ENCODE measurements around the gene MBD6. TPM values are rescaled to one million over a fixed set of nuclear protein-coding genes. Genes with fewer than 3 reads are reported as not detected.

Gene MBD6
- total and polyA plus RNA-seq, 2 of the 13 experiments (the other 11 are each of a cell fraction or from before 2014, with no cell fraction given), result 4.1 to 5.9 TPM

- TF ChIP-seq SMAD9 (CRISPR knock-in tag; IDR thresholded peaks at IDR 0.05) (no peak), ZNF639 (CRISPR knock-in tag; conservative IDR thresholded peaks at IDR 0.05) (peak; percentile 93), ZMAT3 (CRISPR knock-in tag; conservative IDR thresholded peaks at IDR 0.05) (no peak), ELK4 (CRISPR knock-in tag; IDR thresholded peaks at IDR 0.05; ENCODE audit: borderline replicate concordance) (no peak), ZNF446 (CRISPR knock-in tag; IDR thresholded peaks at IDR 0.05) (no peak), HDAC2 (CRISPR knock-in tag; IDR thresholded peaks at IDR 0.05) (peak; percentile 73; the same call in 1 of the 2 replicates), GATA4 (IDR thresholded peaks at IDR 0.05; ENCODE audit: borderline replicate concordance, low read depth) (peak; percentile 44; the same call in 1 of the 2 replicates), KDM6A (CRISPR knock-in tag; IDR thresholded peaks at IDR 0.05; ENCODE audit: low read depth) (peak; percentile 59; the same call in 1 of the 2 replicates), XRCC5 (optimal IDR thresholded peaks at IDR 0.05; ENCODE audit: low read length) (peak; percentile 48), PCBP1 (IDR thresholded peaks at IDR 0.05; ENCODE audit: borderline replicate concordance, low read depth, low read length) (no peak), SYNCRIP (IDR thresholded peaks at IDR 0.05; ENCODE audit: insufficient read depth, low read depth, low read length) (no peak), TAF1 (CRISPR knock-in tag; IDR thresholded peaks at IDR 0.05) (peak; percentile 41; the same call in 1 of the 2 replicates), ZNF503 (CRISPR knock-in tag; IDR thresholded peaks at IDR 0.05) (peak; percentile 64; the same call in 1 of the 2 replicates), POLR2AphosphoS2 (IDR thresholded peaks at IDR 0.05; ENCODE audit: low read depth, low read length) (no peak), RBFOX2 (IDR thresholded peaks at IDR 0.05; ENCODE audit: low read depth, low read length) (peak; percentile 45; the same call in 1 of the 2 replicates), EED (CRISPR knock-in tag; IDR thresholded peaks at IDR 0.05) (0 out of 2 replicates have a peak, but pooled peaks have one; percentile 45), ZNF225 (CRISPR knock-in tag; IDR thresholded peaks at IDR 0.05) (no peak), KDM2A (CRISPR knock-in tag; IDR thresholded peaks at IDR 0.05; ENCODE audit: borderline replicate concordance, low read depth) (peak; percentile 45; the same call in 1 of the 2 replicates), SAP130 (CRISPR knock-in tag; IDR thresholded peaks at IDR 0.05; ENCODE audit: low read depth) (peak; percentile 72), SMYD3 (CRISPR knock-in tag; IDR thresholded peaks at IDR 0.05) (no peak), TARDBP (CRISPR knock-in tag; IDR thresholded peaks at IDR 0.05) (0 out of 2 replicates have a peak, but pooled peaks have one; percentile 10), HOXA5 (CRISPR knock-in tag; IDR thresholded peaks at IDR 0.05) (peak; percentile 66; the same call in 1 of the 2 replicates), THAP8 (CRISPR knock-in tag; IDR thresholded peaks at IDR 0.05; ENCODE audit: borderline replicate concordance) (no peak), NR2F2 (IDR thresholded peaks at IDR 0.05; ENCODE audit: borderline replicate concordance, low read depth) (0 out of 2 replicates have a peak, but pooled peaks have one; percentile 27), MED8 (CRISPR knock-in tag; IDR thresholded peaks at IDR 0.05; ENCODE audit: insufficient replicate concordance) (no peak), ZNF792 (CRISPR knock-in tag; IDR thresholded peaks at IDR 0.05) (peak; percentile 84; the same call in 1 of the 2 replicates)
These were observed 53.4 kb downstream of the MBD6 start (continued) for GRCh38 chr12:57575771-57576612.

Data from HepG2 (cell line).